ENCODE results near the gene SELENBP1. TPM values are rescaled to one million over a fixed set of nuclear protein-coding genes. Genes with fewer than 3 reads are reported as not detected.
"Not testable (repeated sequence)": the region's sequence is repeated elsewhere in the genome, so short reads cannot be mapped to it uniquely, and the experiment has no call there.

The SELENBP1 gene
- total RNA-seq, 1 donor from 2014 or later = 119 TPM

DNA sequence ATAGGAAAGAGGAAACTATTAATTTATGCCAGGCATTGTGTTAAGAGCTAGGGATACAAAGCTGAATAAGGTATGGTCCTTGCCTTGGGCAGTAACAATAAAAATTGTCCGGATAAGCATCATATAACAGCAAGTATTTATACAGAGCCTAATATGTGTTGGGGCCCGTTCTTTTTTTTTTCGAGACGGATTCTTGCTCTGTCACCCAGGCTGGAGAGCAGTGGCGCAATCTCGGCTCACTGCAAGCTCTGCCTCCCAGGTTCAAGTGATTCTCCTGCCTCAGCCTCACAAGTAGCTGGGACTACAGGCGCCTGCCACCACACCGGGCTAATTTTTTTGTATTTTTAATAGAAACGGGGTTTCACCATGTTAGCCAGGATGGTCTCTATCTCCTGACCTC, 22.2 kb downstream of the SELENBP1 start:
- ATAC-seq (ENCODE audit: poor library complexity); DNase-seq; intact Hi-C loops (cut with DNase I): not testable (repeated sequence)

DNA sequence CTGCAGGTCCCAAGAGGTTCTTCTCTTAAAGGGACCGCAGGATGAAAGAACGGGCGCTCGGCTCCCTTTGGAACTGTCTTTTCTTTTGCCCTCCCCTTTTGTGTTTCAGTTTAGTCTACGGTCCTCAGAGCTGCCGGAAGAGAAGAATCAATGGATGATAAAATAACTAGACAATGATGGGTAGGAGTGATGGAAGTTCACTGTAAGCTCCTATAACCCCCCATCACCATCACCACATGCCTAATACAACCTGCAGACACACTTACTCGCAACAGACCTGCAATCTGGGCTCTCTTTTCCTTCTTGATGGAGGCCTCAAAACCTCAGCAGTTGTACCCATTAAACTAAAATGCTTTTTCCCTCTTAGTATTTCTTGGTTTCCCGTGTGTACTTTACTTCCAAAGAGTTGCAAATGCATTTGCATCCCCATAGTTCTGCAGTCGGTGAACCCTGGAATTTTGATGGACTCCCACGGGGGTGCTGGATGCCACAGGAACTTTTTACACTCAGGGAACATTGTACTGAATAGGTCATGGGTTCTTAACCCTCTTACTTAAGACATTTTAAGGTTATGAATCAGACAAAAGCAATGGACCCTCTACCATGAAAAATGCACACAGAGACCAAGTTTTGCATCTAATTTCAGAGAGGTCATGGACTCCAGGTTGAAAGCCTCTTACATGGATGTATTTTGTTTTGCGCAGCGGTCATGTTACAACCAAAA, 24.8 kb downstream of the SELENBP1 start:
- intact Hi-C loops (cut with DNase I) = no loop called here
- no peak for ATAC-seq (ENCODE audit: poor library complexity)
- no peak for DNase-seq

DNA sequence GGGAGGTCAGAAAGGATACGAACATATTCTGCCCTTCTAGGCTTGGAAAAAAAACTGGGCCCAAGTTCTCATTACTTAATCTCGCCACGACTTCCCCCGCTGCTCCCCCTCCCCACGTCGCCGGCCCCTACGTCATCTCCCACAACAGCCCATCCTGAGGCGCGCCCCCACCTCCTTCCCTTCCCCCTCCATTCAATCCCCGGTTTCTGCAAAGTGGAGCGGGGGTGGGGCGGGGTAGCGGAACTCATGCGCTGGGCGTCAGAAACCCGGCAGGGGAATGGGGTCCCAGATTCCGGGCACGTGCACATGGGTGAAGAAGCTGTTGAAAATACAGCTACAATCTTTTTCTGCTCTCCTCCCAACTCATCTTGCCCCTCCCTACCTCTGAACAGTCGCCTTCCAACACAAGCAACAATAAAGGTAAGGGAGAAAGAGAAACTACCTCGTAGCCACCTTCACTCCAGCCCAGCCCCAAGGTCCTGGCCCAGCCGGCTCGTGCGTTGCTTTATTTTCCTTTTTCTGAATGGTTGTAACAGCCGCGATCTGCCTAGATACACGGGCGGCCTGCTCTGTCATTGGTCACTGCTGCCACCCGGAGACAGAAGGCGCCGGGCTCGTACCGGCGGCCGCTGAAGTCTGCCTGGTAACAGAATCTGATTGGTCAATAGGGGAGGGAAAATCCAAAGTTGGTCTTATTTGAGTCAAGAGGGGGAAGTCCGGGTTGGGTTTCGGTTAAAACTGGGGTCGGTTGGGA, 25.6 kb downstream of the SELENBP1 start, which contains the start of gene RFX5:
Gene RFX5 (minus strand): TSS at position 484 of the 754 bp plus-strand sequence. CDS start 932 bp downstream, outside the sequence.
- DNase-seq (peak; percentile 97), ATAC-seq (ENCODE audit: poor library complexity) (peak; percentile 99)
- intact Hi-C loops (cut with DNase I) = no loop called here

DNA sequence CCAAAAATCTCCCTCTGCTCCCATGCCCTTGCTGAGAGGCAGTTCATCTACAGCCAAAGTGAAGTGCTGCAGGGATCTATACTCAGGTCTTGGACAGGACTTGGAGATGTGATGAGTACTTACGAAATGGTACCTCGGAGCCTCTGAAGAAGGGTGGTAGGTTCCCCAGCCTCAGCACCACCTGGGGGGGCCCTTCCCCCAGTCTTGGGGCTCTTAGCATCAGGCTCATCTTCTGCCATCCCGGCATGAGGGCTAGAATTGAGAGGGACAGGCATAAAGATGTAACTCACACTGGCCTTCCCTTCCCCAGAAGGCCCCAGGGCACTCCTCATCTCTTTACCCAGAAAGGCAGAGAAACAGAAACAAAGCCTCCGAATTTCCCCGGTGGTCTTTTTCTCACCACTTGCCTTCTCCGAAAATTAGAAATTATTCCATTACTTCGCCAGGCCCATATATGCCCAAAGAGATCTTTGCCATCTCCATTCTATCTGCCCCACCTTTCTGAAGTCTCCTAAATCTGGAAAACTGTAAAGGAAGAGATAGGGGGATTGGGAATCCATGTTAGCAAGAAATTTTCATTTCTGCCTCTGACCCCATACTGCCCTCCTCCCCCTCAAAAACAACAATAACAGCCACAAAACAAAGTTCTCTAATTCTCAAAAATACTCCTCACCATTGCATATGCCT, 26.3 kb downstream of the SELENBP1 start:
- intact Hi-C loops (cut with DNase I) = no loop called here
- DNase-seq (no peak), ATAC-seq (ENCODE audit: poor library complexity) (no peak)

DNA sequence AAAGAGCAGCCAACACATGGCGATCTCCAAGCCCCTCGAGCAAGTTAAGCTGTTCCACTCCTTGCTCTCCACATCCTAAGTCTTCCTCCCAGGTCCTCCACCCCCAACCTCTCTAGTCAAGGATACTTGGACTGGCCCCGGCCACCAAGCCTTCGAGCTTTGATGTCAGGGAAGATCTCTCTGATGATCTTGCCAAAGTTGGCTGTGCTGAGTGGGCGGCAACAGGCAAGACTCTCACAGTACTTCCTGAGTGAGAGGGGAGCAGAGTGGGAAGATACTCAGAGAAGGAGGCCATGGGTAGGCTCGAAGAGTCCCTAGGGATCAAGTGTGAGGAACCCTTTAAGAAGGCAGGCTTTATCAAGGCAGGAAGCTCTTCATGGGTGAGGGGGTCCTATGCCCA, 28.2 kb downstream of the SELENBP1 start:
- ATAC-seq (ENCODE audit: poor library complexity) = no peak
- DNase-seq = no peak
- intact Hi-C loops (cut with DNase I) = loop anchor here (5.0 kb wide), 1 partner anchor 47 kb away; no protein-coding TSS in a partner anchor

DNA sequence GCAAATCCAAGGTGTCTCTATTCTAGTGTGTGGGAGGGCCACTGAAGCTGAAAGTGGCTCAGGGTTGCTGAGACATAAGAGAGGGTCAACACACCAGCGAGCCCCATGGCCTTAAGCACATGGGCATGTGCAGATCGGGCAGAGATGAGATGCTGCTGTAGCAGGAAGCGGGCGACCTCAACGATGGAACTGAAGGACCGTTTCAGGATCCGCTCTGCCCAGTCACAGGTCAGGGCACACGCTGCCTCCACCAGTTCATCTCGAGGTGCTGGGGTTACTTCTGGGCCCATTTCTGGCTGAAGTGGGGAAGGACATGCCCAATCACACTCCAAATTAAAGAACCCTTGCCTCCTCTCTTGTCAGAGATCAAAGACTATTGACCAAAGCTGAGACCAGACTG, 28.9 kb downstream of the SELENBP1 start:
- DNase-seq (no peak), ATAC-seq (ENCODE audit: poor library complexity) (no peak)
- intact Hi-C loops (cut with DNase I) = loop anchor here (5.0 kb wide), 1 partner anchor 46 kb away; no protein-coding TSS in a partner anchor

DNA sequence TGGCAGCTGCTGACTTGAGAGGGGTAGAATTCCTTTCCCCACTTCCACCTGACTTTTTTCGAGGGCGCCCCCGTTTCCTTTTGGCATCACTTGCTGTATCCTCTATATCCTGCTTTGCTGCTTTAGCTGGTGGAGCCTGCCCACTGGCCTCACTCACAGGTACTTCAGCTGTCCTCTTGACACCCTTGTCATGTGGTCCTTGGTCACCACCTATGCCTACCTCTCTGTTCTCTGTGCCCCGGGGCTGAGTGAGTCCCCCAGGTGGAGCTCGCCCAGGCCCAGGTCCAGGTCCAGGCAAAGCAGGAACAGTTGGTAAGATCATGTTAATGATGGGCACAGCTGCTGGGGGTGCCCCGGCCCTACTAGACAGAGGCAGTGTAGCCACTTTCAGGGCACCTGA, 29.9 kb downstream of the SELENBP1 start:
- ATAC-seq (ENCODE audit: poor library complexity) (no peak), DNase-seq (no peak)
- intact Hi-C loops (cut with DNase I) = loop anchor here (5.0 kb wide), 1 partner anchor 45 kb away; no protein-coding TSS in a partner anchor

DNA sequence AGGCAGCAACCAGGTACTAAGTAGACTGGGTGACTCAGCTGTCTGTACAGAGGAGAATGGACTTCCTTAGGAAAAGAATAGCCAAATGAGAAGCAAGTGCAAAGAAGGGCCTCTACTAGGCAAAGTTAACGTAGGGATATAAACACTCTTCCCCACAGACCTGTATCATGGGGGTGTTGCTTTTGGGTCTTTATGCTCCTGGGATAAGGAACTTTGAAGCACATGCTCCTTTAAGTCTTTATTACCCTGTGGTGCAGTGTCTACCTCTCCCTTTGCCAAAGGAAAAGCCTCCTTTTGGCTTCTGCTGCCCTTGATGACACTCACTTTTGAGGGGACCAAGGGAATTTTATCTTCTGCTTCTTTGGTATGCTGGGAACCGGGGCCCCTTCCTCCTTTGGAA, 30.5 kb downstream of the SELENBP1 start:
- ATAC-seq (ENCODE audit: poor library complexity) = no peak
- intact Hi-C loops (cut with DNase I) = loop anchor here (5.0 kb wide), 1 partner anchor 45 kb away; no protein-coding TSS in a partner anchor
- DNase-seq = no peak

DNA sequence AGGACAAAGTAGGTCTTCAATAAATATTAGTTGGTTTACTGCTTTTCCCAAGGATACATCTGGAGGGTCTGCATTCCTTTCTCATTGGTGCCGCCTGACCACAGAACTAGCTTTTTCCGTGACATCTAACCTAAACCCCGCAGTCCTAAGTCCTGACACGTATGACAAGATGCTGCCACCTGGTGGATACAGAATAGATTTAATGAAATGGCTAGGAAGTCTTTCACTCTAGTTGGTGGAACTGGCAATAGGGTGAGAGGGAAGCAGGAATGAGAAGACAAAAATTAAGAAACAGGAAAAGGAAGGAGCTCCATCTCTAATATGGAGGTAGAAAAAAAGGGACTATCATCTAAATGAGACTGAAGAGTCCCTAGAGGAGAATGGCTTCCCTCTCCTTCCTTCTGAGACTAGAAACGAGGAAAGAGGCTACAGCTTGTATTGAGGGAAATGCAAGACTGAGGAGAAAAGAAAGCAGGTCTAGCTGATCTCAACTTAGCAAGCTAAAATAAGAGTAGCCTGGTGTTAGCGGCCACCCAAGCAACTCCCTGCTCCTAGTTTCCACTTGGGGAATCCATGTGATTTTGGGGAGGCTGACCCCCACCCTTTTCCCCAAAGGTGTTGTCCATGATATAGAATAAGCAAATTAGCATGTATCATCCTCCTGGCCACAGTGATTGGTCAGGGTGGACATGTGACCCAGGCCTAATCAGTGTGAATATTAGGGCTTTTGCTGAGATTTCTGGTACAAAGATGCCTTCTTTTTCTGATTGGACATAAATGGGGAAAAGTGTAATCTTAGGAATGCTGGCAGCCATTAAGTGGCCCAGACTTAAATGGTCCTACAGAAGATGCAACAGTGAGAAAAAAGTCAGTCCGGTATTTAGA, 31.4 kb downstream of the SELENBP1 start:
- peak; percentile 91 for ATAC-seq (ENCODE audit: poor library complexity)
- no peak for DNase-seq
- intact Hi-C loops (cut with DNase I) = loop anchor here (5.0 kb wide), 1 partner anchor 44 kb away; no protein-coding TSS in a partner anchor

DNA sequence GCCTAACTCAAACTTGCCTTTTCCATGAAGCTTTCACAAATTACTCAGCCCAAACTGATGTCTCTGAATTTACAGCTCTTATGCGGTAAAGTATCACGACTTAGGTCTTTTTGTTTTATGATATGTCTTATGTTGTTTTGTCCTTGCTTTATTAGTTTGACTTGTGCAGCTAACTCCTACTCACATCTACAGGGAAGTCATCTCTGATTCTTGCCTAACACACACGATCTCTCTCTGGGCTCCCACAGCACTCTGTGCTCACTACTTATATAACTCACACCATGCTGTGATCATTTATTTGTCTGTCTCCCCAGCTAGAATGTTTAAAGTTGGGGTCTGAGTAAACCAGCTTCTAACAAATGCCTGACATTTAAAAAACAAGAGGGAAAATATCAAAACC, 35.9 kb downstream of the SELENBP1 start:
- DNase-seq (no peak), ATAC-seq (ENCODE audit: poor library complexity) (no peak)
- intact Hi-C loops (cut with DNase I) = no loop called here

DNA sequence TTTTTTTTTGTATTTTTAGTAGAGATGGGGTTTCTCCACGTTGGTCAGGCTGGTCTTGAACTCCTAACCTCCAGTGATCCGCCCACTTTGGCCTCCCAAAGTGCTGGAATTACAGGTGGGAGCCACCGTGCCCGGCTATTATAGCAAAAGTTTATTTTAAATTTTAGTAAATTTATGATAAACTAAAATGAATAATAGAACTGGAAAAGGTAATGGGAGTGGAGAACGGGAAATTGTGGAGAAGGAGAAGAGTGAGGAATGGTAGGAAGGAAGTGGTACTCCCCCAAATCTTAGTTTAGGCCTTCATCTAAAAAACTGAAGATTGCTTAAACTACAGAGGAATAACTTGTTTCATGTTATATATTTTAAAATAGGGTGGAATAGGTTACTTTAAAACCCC, 37.7 kb downstream of the SELENBP1 start:
- intact Hi-C loops (cut with DNase I) = no loop called here

DNA sequence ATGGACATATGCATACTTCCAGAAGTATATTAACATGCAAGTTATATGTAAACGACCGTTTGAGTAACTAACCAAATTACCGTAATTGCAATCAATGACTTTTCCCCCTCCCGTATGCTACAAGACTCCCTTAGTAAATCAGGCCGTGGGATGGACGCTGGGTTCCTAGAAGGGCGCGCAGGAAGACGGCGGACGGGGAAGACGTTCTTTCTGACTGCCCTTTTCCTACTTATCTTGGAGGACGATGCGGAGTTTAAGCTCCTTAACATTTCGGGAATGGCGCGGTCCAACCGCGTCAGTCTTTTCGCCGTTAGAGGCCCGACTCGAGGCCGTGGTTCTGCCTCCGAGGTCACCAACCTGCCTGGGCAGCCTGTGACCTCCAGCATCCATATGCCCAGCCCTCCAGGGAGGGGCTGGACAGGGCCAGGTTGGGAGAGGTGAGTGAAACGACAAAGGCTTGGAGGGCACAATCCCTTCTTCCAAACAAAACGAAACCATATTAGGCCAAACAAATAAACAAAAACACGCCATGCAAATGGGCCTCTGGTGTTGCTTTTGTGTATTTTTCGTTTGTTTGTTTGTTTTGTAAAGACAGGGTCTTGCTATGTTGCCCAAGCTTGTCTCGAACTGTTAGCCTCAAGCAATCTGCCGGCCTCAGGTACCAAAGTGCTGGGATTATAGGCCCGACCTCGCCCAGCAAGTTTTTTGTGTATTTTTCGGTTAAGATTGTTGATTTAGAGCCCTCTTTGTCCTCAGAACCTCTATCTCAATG, 44.4 kb downstream of the SELENBP1 start:
- intact Hi-C loops (cut with DNase I) = no loop called here

More for the DNA sequence above, 37.7 kb downstream of the SELENBP1 start:
- ATAC-seq (ENCODE audit: poor library complexity) (no peak), DNase-seq (no peak)

DNA sequence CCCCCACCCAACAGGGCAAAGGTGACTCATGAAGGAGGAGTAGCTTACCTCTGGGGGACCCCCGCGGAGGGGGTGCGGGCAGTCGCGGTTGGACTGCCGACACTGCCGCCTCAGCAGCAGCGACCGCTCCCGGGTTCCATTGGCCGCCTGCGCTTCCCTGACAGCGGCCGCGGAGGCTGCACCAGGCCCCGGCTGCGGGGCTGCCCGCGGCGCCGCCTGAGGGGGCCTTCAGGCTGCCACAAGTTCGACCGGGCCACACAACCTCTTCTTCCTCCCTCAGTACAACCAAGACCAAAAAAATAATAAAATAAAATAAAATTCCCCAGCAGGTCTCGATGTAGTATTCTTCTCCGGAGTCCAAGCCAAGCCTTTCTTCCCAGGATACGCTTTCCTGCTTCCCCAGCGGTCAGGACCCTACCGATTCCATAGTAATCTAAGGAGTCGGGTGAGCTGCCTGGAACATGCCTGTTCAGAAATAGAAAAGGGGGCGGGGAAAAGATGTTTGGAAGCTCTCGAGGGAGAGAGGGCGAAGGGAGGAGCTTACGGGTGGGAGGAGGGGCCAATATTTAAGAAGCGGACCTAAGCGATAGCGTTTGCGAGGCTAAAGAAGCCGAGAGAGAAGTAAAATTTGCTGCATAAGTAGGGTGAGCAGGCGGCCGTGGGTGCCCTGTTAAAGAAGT, 45.1 kb downstream of the SELENBP1 start, which contains the start of gene PI4KB:
Gene PI4KB (minus strand): TSS at position 194 of the 680 bp plus-strand sequence. CDS start 10,935 bp downstream, outside the sequence.
- peak; percentile 99 for ATAC-seq (ENCODE audit: poor library complexity)
- intact Hi-C loops (cut with DNase I) = no loop called here
- DNase-seq = peak; percentile 89

More for the DNA sequence above, 44.4 kb downstream of the SELENBP1 start:
- ATAC-seq (ENCODE audit: poor library complexity) = peak; percentile 37
- DNase-seq = no peak

DNA sequence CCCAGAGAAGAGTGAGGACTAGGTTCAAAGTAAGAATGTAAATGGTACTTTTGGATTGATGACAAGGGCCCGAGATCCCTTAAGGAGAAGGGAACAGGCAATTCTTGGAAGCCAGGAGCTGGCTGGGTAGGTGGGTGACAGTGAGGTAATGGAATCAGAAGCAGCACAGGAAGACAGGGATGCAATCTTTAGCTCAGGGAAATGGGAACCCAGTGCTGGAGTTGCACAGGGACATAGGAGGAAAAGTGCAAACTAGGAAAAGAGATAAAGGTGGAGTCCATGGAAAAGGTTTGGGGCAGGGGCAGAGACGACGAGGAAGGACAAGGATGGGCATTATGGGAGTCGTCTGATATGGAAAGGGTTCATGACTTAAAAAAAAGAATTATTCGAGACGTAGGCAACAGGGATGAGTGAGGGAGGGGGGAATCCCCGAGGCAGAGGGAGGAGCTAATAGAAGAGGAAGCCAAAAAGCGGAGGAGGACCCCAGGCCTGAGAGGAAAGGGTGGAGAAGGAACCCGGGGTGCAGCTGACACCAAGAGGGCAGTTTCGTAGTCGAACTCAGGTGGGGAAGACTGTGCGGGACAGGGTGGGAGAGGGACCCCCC, 45.8 kb downstream of the SELENBP1 start:
- ATAC-seq (ENCODE audit: poor library complexity) (peak; percentile 68), DNase-seq (peak; percentile 59)
- intact Hi-C loops (cut with DNase I) = no loop called here

DNA sequence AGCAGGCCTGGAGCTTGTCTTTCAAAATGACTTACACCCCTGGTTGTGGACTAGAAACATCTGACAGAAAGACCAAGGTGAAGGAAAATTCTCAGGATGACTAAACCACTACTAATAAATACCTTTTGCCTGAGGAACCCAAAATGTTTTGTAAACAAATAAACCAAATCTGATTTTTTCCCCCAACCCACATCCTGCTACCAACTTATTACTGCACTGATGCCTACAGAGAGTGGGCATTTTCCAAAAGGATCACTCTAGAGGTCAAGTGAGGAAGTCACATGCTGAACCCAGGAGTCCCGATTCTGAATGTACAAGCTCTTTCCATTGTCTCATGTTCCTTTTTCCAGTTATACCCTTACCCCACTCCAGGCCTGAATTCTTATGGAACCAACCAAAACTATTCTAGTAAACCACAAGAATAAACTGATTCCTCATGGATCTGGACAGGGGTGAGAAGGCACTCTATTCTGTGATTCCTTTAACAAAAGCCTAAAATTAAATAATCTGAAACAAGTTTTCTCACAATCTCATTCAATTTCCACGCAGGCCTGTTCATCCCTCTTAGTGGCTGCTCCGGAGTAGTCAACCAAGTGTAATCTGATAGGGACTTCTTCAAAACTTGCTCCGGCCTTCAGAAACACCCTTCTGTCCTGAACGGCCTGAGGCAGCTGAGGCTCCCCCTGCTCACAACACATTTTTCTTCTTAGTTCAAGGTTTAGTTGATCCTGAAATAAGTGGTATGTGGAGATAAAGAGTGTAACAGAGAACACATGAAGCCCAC, 46.7 kb downstream of the SELENBP1 start:
- no peak for DNase-seq
- intact Hi-C loops (cut with DNase I) = no loop called here
- no peak for ATAC-seq (ENCODE audit: poor library complexity)

DNA sequence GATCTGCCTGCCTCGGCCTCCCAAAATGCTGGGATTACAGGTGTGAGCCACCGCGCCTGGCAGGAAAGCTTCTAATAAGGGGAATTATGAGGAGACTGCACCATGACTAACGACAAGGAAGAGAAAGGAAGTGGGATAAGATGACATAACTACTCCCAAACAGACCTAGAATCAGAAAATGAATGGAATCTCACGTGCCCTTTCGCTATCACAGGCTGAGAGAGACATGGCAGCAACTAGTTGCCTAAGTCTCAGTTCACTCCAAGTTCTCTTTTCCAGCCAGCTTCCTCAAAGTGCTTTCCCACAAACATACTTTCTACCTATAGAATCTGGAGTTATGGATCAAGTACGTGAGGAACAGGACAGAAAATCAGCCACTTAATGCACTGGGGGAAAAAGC, 47.3 kb downstream of the SELENBP1 start:
- ATAC-seq (ENCODE audit: poor library complexity) = no peak
- intact Hi-C loops (cut with DNase I) = no loop called here
- DNase-seq = no peak
